GM18499 (cell line): ENCODE data around the gene PSMB1.

Experiments
- ATAC-seq: cut with Tn5 transposase; IDR thresholded peaks from one replicate; pipeline ENCODE4 v1.9.1; 2021; ENCODE audit warnings: moderate number of reproducible peaks; ENCODE audit not compliant: insufficient read depth, unreplicated experiment

Gene PSMB1

GRCh38 chr6:170552765-170553533, at the start of gene PSMB1:
TSS of gene PSMB1 (minus strand) at chr6:170553307. CDS start at chr6:170553242, 65 bp downstream.
- peak; percentile 25 for ATAC-seq

GRCh38 chr6:170597278-170597677, 44.2 kb upstream of the PSMB1 start:
- ATAC-seq = no peak

GRCh38 chr6:170596426-170596825, 43.3 kb upstream of the PSMB1 start:
- no peak for ATAC-seq

GRCh38 chr6:170590725-170591124, 37.6 kb upstream of the PSMB1 start:
- no peak for ATAC-seq

- ATAC-seq = peak; percentile 24
These were observed 31.9 kb upstream of the PSMB1 start for GRCh38 chr6:170584954-170585498.

GRCh38 chr6:170584181-170584953, 31.3 kb upstream of the PSMB1 start, which contains the start of gene PDCD2:
TSS of gene PDCD2 (minus strand) at chr6:170584637. CDS start at chr6:170584581, 56 bp downstream.
- peak; percentile 93 for ATAC-seq

- ATAC-seq = no peak
These were observed 30.7 kb upstream of the PSMB1 start for GRCh38 chr6:170583756-170584180.

GRCh38 chr6:170578909-170579308, 25.8 kb upstream of the PSMB1 start:
- ATAC-seq = no peak

GRCh38 chr6:170575250-170575649, 22.1 kb upstream of the PSMB1 start:
- ATAC-seq = no peak

GRCh38 chr6:170572704-170573466, 19.8 kb upstream of the PSMB1 start:
- no peak for ATAC-seq

GRCh38 chr6:170564936-170565530, 11.9 kb upstream of the PSMB1 start:
- ATAC-seq = no peak

GRCh38 chr6:170561555-170561954, 8.4 kb upstream of the PSMB1 start:
- ATAC-seq = no peak

- ATAC-seq = no peak
These were observed 2.2 kb upstream of the PSMB1 start for GRCh38 chr6:170555305-170555704.

GRCh38 chr6:170554796-170555137, 1.7 kb upstream of the PSMB1 start:
- ATAC-seq = no peak

- ATAC-seq = peak; percentile 98
These were observed 1.1 kb upstream of the PSMB1 start, which contains the start of gene TBP for GRCh38 chr6:170554013-170554795. TSS of gene TBP (plus strand) at chr6:170554369. CDS start at chr6:170557030, 2,661 bp downstream.

- peak; percentile 17 for ATAC-seq
These were observed 466 bp upstream of the PSMB1 start for GRCh38 chr6:170553534-170554012.

GRCh38 chr6:170545405-170545804, 7.7 kb downstream of the PSMB1 start:
- ATAC-seq = no peak

GRCh38 chr6:170542031-170542719, 10.9 kb downstream of the PSMB1 start:
- ATAC-seq = no peak
